NCI-H460 (cell line): ENCODE measurements around the gene HAGHL. TPM values are rescaled to one million over a fixed set of nuclear protein-coding genes. Genes with fewer than 3 reads are reported as not detected.
"Not testable (repeated sequence)": the region's sequence is repeated elsewhere in the genome, so short reads cannot be mapped to it uniquely, and the experiment has no call there.

Experiments
- DNase-seq: peaks from one replicate; pipeline ENCODE4 v3.0.0-alpha.2; 2016; ENCODE audit warnings: low read depth; ENCODE audit errors: extremely low read depth
- small RNA-seq, 2 experiments: library from RNA; depleted of rRNA; stranded (forward); fragments of <200 nt; gene quantifications; one replicate each; pipeline ENCODE3, GENCODE V24; 2014
- total RNA-seq: library from RNA; depleted of rRNA; stranded (reverse); fragments of >200 nt; shearing (Covaris generic); gene quantifications from 2 replicates; pipeline ENCODE4 v1.2.3, GENCODE V29; 2014; rRNA removed

The HAGHL gene
- total RNA-seq, 1 experiment from 2014 or later, result 9.3 TPM

DNA sequence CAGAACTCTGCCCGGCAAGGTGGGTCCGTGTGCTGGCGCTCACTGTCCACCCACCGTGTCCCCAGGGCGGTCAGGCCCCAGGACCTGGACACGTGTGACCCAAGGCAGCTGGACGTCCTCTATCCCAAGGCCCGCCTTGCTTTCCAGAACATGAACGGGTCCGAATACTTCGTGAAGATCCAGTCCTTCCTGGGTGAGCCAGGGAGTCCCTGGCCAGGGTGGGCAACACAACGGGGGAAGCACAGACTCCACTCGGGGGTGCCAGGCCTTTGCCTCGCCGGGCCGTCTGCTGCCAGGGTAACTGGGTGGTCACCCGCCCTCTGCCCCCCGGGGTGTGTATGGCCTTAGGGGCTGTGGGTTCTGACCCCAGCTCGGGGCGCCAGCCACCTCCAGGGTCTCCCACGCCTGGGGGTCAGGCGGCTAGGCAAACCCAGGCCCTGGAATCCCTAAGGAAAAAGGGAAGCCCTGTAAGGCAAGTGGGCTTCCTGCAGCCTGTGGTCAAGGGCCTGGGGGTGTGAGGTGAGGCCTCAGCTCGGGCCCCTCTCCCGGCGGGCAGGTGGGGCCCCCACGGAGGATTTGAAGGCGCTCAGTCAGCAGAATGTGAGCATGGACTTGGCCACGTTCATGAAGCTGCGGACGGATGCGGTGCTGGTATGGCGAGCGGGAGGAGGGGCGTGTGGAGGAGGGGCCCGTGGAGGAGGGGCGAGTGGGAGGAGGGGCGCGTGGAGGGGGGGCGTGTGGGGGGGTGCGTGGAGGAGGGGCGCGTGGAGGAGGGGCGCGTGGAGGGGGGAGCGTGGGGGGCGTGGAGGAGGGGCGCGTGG, 40.1 kb downstream of the HAGHL start:
- DNase-seq, result no peak

DNA sequence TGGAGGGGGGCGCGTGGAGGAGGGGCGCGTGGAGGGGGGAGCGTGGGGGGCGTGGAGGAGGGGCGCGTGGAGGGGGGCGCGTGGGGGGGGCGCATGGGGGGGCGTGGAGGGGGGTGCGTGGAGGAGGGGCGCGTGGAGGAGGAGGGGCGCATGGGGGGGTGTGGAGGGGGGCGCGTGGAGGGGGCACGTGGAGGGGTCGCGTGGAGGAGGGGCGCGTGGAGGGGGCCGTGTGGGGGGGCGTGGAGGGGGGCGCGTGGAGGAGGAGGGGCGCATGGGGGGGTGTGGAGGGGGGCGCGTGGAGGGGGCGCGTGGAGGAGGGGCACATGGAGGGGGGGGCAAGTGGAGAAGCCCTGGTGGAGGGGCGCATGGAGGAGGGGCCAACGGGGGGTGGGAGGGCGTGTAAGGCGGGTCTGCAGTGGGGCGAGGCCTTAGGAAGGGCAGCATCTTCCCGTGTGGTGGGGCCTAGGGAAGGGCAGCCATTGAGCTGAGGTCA, 40.9 kb downstream of the HAGHL start:
- no peak for DNase-seq

DNA sequence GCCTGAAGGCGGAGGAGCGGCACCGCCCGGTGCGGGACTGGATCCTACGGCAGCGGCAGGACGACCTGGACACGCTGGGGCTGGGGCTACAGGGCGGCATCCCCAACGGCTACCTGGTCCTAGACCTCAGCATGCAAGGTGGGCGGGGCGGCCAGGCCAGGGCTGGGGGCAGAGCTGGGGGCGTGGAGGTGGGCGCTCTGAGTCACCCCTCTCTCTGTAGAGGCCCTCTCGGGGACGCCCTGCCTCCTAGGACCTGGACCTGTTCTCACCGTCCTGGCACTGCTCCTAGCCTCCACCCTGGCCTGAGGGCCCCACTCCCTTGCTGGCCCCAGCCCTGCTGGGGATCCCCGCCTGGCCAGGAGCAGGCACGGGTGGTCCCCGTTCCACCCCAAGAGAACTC, 41.5 kb downstream of the HAGHL start:
- no peak for DNase-seq

DNA sequence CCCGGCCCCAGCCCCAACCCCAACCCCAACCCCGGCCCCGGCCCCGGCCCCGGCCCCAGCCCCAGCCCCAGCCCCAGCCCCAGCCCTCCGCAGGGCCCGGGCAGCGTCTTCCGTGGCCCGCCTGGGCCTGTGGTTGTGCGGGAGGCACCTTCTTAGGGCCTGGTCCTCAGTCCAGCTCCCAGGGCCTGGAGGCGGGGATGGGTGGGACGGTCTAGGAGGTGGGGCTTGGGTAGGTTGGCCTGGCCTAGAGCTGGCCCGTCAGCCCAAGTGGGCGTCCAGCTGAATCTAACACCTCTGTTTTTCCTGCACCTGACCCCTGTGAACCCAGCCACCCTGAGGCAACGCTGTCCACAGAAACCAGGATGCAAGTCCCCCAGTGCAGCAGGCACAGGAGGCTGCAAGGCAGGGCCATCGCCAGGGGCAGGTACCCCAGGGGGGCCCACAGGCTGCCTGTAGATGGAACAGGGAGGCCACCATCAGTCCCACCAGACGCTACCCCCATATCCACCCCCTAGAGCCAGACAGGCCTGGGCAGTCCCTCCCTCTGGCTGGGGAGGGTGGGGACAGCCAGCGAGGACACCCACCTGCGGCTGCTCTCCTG, 42.4 kb downstream of the HAGHL start:
- DNase-seq, result no peak

DNA sequence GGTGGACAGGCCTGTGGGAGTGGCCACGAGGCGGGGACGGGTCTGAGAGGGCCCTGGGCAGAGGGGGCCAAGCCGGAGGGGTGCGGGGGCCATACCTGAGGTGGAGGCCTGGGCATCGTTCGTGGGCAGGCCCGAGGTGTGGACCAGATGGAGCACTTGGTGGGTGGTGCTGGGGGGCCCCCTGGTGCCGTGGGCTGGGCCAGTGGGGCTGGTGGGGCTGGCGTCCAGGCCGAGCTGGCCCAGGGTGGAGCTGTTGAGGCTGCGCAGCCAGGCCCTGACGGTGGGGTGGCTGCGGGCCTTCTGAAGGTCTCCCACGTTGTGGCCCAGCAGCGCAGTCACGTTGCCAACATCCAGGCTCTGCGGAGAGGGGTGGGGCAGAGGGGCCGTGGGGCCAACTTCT, 43.0 kb downstream of the HAGHL start:
- DNase-seq, result no peak

DNA sequence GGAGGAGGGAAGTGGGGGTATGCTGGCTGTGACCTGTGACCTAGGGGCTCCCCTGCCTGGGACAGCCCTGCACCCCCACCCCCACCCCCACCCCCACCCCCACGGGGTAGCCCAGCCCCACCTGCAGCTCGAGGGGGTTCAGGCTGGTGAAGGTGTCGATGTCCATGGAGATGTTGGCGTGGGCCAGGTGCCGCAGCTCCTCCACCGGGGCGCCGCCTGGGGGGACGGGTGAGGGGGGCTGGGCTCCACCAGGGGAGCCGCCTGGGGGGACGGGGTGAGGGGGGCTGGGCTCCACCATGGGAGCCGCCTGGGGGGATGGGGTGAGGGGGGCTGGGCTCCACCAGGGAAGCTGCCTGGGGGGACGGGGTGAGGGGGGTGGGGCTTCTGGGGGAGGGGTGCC, 43.5 kb downstream of the HAGHL start:
- no peak for DNase-seq

DNA sequence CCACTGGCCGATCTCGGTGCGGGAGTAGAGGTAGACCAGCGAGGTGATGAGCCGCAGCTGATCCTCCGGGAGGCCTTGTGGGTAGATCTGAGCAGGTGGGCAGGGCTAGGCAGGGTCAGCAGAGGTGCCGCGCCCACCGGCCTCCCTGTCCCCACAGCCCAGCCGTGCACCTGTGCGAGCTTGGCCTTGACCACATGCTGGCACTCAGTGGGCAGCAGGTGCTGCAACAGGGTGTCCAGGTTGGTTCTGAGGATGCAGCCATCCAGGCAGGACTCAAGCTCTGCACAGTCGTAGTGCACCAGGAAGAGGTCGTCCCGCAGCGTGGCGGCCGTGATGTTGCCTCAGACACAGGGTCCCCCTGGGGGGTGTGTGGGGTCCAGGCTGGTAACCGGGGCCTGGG, 46.1 kb downstream of the HAGHL start:
- no peak for DNase-seq

DNA sequence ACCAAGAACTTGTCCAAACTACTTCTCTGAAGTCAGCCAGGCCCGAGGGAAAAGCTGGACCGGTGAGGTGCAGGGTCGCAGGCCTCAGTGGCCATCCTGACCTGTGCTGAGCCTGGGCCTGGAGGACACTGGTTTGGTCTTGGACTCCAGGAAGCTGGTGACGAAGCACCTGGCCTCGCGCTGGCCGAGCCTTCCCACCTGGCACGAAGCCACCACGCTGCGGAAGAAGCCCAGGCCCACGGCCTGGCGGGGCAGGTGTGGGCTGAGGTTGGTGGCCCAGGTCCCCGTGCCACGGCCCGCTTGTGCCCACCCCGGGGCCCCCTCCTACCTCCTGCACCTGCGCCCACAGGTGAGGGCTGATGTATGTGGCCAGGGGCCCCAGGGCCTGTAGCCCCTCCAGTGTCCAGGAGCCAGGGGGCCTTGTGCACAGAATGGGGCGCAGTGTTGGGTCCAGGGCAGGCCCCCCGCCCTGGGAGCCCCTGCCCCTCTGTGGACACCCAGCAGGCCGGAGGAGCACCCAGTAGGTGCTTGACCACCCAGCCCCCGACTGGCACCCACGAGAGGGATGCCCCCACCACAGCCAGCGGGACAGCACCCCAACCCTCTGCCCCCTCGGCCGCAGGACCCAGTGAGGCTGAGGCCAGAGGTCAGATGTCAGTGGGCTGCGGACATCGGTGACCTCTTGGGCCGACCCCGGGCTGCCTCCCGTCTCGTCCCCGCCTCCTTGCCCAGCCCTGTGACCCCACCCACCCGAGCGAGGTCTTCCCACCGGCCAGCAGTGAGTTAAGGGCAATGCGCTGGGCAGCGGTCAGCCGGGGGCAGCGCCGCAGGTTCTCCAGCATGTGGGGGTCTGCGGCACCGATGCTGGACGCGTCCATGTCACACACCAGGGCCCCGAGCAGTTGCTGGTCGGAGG, 47.4 kb downstream of the HAGHL start:
- DNase-seq, result no peak

DNA sequence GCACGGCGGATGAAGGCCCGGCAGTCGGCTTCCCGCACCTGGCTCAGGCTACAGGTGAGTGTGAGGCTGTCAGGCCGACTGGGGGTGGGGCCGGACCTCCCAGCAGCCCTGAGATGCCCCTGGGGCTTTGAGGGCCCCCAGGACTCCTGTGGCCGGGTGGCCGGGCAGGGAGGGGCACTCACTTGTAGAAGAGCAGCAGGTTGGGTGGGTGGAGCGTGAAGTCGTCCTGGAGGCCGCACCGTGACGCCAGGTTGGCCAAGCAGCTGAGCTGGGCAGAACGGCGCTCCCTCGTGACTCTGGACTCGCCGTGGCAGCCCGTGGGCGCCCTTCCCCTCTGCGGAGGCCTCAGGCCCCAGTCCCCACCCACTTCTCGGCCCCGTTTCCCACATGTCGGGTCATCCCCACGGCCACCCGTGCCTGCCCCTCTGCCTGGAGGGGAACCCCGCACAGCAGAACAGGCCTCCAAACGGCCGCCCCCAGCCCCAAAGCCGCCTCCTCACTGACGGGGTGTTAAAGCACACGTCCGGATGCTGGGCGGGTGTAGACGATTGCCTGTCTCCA, 48.4 kb downstream of the HAGHL start:
- no peak for DNase-seq

DNA sequence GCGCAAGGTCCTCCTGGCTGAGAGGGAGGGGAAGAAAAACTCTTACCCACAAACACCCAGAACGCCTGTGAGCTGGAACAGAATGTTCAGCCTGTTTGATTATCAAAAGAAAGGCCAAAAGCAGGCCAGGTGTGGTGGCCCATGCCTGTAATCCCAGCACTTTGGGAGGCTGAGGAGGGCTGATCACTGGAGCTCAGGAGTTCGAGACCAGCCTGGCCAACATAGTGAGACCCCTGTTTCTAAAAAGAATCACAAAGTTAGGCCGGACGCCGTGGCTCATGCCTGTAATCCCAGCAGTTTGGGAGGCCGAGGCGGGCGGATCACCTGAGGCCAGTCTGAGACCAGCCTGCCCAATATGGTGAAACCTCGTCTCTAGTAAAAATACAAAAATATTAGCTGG, 49.4 kb downstream of the HAGHL start:
- DNase-seq, result not testable (repeated sequence)

DNA sequence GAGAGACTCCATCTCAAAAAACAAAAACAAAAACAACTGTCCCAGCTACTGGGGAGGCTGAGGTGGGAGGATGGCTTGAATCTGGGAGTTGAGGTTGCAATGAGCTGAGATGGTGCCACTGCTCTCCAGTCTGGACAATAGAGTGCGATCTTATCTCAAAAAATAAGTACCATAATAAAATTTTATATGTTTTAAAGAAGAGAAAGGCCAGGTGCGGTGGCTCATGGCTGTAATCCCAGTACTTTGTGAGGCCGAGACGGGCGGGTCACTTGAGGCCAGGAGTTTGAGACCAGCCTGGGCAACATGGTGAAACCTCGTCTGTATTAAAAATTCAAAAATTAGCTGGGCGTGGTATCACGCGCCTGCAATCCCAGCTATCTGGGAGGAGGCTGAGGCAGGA, 49.9 kb downstream of the HAGHL start:
- no peak for DNase-seq

DNA sequence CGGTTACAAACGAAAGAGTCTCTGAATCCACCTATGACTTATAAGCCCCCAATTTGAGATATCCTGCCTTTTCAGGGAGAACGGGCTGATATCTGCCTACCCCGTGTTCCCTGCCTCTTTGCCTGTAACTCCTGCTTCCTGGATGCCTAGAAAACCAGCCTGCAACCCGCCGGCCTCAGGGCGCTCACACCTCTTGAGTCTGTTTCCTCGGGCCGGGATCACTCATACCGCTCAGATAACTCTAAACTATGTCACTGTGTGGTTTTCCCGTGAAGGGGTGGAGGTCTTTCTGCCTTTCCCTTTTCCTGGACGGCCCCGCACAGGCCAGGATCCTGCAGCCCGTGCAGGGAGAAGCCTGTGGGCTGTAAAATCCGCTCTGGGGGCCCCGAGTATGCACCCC, 50.9 kb downstream of the HAGHL start:
- DNase-seq, result no peak

DNA sequence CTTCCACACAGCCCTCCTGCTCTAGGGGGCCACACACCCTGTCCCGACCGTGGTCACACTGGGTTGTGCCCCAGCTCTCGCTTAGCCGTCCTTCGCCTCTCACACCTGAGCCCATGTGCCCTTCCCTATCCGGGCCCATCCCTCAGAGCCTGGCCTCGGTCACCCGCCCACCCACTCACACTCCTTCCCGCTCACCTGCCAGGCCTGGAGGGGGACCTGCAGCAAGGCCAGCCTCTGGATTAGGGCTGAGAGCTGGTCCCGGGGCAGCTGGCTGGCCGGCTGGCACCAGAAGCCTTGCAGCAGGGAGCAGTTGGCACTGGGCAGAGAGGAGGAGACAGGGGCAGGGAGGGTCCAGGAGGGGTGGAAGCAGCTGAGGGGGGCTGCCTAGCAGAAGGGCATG, 51.5 kb downstream of the HAGHL start:
- no peak for DNase-seq

DNA sequence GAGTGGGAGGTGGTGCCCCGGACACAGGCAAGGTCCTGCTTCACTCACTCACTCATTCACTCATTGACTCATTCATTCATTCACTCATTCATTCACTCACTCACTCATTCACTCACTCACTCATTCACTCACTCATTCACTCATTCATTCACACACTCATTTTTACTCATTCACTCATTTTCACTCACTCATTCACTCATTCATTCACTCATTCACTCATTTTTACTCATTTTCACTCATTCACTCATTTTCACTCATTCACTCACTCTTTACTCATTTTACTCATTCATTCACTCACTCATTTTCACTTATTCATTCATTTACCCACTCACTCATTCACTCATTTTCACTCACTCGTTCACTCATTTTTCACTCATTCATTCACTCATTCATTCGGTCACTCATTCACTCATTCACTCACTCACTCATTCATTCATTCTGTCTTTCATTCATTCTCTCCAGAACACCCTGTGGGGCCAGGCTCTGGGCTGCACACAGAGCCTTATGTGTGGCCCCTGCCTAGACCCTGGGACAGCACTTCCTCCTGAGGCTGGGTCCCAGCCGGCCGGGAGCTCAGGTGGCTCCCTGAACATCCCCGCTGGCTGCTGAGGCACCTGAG, 52.1 kb downstream of the HAGHL start:
- no peak for DNase-seq

Small RNA genes within 50 kb of the gene (small RNA-seq; reads per million reads assigned to genes)
- 0 reads per million in 2 experiments for gene MIR662

Other genes starting within 250 kb of the HAGHL start
- 32.4 and 41.4 TPM in 2 replicates for gene CAPN15, start 199.4 kb upstream of the HAGHL start, total RNA-seq
- gene PRR35, start 166.7 kb upstream of the HAGHL start, total RNA-seq, result 0.05 TPM in 1 of 2 replicates, not detected in the other
- 0.12 and 0.35 TPM in 2 replicates for gene NHLRC4, start 160.1 kb upstream of the HAGHL start, total RNA-seq
- gene PIGQ, start 157.1 kb upstream of the HAGHL start, total RNA-seq, result 16.7 and 18.3 TPM in 2 replicates
- gene RAB40C, start 137.0 kb upstream of the HAGHL start, total RNA-seq, result 10.7 and 11.9 TPM in 2 replicates
- gene WFIKKN1, start 96.1 kb upstream of the HAGHL start, total RNA-seq, result 0.15 and 0.43 TPM in 2 replicates
- 84.3 and 106 TPM in 2 replicates for gene METTL26, start 90.8 kb upstream of the HAGHL start, total RNA-seq
- 60.2 and 87.0 TPM in 2 replicates for gene MCRIP2, start 85.3 kb upstream of the HAGHL start, total RNA-seq
- 13.1 and 14.6 TPM in 2 replicates for gene WDR90, start 77.7 kb upstream of the HAGHL start, total RNA-seq
- gene RHOT2, start 59.0 kb upstream of the HAGHL start, total RNA-seq, result 39.6 and 47.4 TPM in 2 replicates
- gene RHBDL1, start 51.4 kb upstream of the HAGHL start, total RNA-seq, result 2.2 and 2.3 TPM in 2 replicates
- gene STUB1, start 46.7 kb upstream of the HAGHL start, total RNA-seq, result 69.3 and 83.1 TPM in 2 replicates
- gene JMJD8, start 42.8 kb upstream of the HAGHL start, total RNA-seq, result 46.5 and 52.1 TPM in 2 replicates
- gene WDR24, start 36.7 kb upstream of the HAGHL start, total RNA-seq, result 8.8 and 10.2 TPM in 2 replicates
- 1.7 and 2.0 TPM in 2 replicates for gene FBXL16, start 21.3 kb upstream of the HAGHL start, total RNA-seq
- gene METRN, start 12.0 kb upstream of the HAGHL start, total RNA-seq, result 30.3 and 61.8 TPM in 2 replicates
- 19.9 and 22.9 TPM in 2 replicates for gene ANTKMT, start 6.0 kb upstream of the HAGHL start, total RNA-seq
- gene CCDC78, start 663 bp upstream of the HAGHL start, total RNA-seq, result 4.1 and 4.5 TPM in 2 replicates
- 32.4 and 36.8 TPM in 2 replicates for gene CIAO3, start 13.9 kb downstream of the HAGHL start, total RNA-seq
- 0.29 and 0.54 TPM in 2 replicates for gene MSLN, start 33.6 kb downstream of the HAGHL start, total RNA-seq
- 31.7 and 33.1 TPM in 2 replicates for gene RPUSD1, start 61.3 kb downstream of the HAGHL start, total RNA-seq
- 10.9 and 12.1 TPM in 2 replicates for gene CHTF18, start 61.5 kb downstream of the HAGHL start, total RNA-seq
- not detected in 2 replicates for gene GNG13, start 73.6 kb downstream of the HAGHL start, total RNA-seq
- 15.6 and 16.2 TPM in 2 replicates for gene LMF1, start 243.9 kb downstream of the HAGHL start, total RNA-seq